Measurements from ENCODE around the gene NCOA5.
A peak's percentile ranks its signal among the peaks of the same experiment; 100 is the strongest.
"Not testable (repeated sequence)": the region's sequence is repeated elsewhere in the genome, so short reads cannot be mapped to it uniquely, and the experiment has no call there.

NCOA5 gene

GRCh38 chr20:46120136-46120535 is 30.4 kb upstream of the NCOA5 start:
- DNase-seq (ENCODE audit: low read depth in 2 of 2), result no peak

DNA sequence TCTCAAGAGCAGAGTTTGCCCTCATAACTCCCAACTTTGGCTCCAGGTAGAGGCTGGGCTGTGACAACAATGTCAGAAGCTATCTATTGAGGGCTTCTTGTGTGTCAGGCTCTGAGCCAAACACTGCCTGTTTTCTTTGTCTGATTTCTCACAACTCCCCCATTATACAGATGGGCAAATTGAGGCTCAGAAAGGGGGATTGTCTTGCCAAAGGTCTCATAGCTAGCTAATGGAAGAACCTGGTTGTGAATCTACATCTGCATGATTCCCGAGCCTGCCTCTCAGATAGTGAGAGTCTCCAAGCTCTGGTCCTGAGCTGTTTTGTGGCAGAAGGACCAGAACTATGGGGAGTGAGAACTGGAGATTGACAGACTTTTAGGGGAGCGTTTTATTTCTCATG is 29.8 kb upstream of the NCOA5 start:
- DNase-seq (ENCODE audit: low read depth in 2 of 2), result no peak

DNA sequence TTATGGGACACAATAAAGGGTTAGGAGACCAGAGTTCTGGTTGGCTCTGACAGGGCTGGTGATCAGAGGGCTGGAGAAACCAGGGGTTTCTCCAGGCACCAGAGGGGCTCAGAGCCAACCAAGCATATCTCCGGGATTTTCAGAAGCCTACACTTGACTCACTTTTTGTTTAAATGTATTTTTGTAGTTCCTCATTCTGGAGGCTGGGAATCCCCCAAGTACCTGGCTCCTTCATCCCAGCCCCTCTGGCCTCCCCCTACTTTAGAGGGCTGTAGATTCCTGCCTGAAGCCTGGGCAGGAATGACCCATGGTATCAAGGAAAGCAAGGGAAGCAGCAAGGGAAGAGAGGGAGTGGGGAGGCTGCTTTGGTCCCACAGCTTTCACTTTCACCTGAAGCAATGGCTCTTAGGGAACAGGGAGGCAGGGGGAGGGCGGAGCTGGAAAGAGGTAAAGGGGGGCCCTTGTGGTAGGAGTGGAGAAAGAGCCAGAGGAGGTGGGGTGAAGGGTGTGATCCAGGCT is 29.3 kb upstream of the NCOA5 start:
- no peak for DNase-seq (ENCODE audit: low read depth in 2 of 2)

- no peak for DNase-seq (ENCODE audit: low read depth in 2 of 2)
Measured at GRCh38 chr20:46118481-46119020, 28.8 kb upstream of the NCOA5 start.

- DNase-seq (ENCODE audit: low read depth in 2 of 2), result peak; percentile 37 to 39
Measured at GRCh38 chr20:46117704-46118467, 28.1 kb upstream of the NCOA5 start, which contains the start of gene CD40. Gene CD40 (plus strand): TSS chr20:46118314. CDS start chr20:46118344, 30 bp downstream.

DNA sequence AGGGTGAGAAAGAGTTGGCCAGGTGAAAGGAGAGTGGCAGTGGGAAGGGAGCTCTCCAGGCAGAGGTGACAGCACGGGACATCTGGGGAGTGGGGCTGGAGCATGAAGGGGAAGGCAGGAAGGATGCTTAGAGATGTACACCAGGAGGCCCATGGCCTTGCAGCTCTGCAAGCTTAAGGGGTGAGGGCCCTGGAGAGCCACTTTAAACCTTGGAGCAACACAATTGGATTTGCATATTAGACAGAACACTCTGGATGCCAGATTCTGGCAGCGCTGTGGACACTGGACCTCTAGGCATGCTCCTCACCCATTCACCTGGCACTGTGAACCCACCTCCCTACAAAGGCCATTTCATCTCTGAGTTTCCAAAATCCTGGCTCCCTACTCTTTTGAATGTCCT is 24.7 kb upstream of the NCOA5 start:
- no peak for DNase-seq (ENCODE audit: low read depth in 2 of 2)

- no peak for DNase-seq (ENCODE audit: low read depth in 2 of 2)
Measured at GRCh38 chr20:46113113-46113470, 23.3 kb upstream of the NCOA5 start.

- DNase-seq (ENCODE audit: low read depth in 2 of 2), result no peak
Measured at GRCh38 chr20:46112430-46113112, 22.8 kb upstream of the NCOA5 start.

GRCh38 chr20:46111836-46112212 is 22.1 kb upstream of the NCOA5 start:
- DNase-seq (ENCODE audit: low read depth in 2 of 2), result no peak

DNA sequence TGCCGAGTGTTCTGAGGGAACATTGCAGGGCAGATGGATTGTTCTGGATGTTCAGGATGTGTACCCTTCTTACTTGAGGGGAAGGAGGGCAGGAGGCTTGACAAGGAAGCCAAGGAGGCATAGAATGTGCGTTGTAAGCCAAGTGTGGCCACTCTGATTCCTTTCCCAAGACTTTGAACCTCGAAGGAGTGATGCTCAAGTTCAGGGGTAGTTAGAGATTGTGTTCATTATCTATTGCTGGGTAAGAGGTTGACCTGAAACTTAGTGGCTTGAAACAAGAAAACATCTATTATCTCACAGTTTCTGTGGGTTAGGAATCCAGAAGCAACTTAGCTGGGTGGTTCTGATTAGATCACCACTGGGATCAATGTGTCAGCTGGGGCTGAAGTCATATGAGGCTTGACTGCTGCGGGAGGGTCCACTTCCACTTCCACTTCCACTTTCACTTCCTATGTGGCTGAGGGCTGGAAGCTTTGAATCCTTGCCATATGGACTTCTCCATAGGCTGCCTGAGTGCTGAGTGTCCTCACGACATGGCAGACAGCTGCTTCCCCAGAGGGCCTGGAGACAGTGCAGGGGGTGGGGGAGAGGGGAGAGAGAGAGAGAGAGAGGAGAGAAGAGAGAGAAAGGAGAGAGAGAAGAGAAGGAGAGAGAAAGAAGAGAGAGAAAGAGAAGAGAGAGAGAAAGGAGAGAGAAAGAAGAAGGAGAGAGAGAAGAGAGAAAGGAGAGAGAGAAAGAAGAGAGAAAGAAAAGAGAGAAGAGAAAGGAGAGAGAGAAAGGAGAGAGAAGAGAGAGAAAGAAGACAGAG is 21.5 kb upstream of the NCOA5 start:
- DNase-seq (ENCODE audit: low read depth in 2 of 2), result no peak

DNA sequence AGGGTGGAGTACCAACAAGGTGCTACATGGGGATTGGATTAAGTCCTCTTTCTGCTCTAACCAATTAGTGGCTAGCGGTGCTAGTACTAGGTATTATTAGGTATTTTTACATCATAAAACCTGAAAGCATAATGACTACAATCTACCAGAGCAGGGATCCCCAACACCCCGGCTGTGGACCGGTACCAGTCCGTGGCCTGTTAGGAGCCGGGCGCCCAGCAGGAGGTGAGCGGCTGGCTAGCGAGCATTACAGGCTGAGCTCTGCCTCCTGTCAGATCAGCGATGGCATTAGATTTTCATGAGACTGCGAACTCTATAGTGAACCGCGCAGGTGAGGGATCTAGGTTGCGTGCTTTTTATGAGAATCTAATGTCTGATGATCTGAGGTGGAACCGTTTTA is 19.2 kb upstream of the NCOA5 start:
- no peak for DNase-seq (ENCODE audit: low read depth in 2 of 2)

DNA sequence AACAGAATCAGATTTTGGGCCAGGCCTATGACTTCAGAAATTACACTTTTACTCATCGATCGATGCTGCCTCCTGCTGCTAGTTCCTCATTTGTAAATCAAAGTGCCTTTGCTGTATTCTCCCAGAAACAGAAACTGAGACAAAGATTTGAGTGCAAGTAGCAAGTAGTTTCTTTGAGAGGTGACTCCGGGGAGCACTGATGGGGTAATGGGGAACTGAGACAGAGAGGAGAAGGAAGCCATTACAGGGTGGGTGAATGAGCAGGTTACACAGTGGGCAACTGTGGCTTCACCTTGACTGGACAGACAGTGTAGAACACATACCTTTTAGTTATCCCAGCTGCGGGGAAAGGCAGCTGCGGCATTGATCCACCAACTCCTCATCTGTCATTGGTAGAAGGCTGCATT is 18.7 kb upstream of the NCOA5 start:
- no peak for DNase-seq (ENCODE audit: low read depth in 2 of 2)

- no peak for DNase-seq (ENCODE audit: low read depth in 2 of 2)
Measured at GRCh38 chr20:46107061-46107460, 17.3 kb upstream of the NCOA5 start.

DNA sequence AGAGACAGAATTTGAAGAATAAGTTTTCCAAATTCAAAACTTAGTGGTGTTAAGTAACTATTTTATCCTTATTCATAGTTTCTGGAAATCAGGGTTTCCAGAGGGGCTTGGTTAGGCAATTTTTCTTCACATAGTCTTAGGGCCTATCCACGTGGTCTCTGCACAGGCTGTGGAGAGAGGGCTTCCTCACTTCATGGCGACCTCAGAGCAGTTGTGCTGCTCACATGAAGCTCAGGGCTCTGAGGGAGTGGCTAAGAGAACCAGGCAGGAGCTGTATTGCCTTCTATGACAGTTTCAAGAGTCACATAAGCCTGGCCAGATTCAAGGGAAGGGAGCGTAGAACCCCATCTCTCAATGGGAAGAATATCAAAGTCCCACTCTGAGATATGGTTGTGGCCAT is 14.5 kb upstream of the NCOA5 start:
- DNase-seq (ENCODE audit: low read depth in 2 of 2), result no peak

DNA sequence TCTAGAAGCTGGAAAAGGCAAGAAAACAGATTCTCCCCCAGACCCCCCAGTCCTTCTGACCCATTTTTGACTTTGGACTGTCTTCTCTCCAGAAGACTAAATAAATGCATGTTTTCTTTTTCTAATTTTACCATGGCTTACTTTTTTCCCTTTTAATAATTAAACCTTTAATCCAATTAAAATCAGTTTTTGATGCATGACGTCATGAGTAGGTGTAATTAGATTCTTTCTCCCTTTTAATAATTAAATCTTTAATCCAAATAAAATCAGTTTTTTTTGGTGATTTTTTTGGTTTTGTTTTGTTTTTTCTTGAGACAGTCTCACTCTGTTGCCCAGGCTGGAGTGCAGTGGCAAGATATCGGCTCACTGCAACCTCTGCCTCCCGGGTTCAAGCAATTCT is 13.2 kb upstream of the NCOA5 start:
- no peak for DNase-seq (ENCODE audit: low read depth in 2 of 2)

- DNase-seq (ENCODE audit: low read depth in 2 of 2), result no peak
Measured at GRCh38 chr20:46101957-46102356, 12.2 kb upstream of the NCOA5 start.

DNA sequence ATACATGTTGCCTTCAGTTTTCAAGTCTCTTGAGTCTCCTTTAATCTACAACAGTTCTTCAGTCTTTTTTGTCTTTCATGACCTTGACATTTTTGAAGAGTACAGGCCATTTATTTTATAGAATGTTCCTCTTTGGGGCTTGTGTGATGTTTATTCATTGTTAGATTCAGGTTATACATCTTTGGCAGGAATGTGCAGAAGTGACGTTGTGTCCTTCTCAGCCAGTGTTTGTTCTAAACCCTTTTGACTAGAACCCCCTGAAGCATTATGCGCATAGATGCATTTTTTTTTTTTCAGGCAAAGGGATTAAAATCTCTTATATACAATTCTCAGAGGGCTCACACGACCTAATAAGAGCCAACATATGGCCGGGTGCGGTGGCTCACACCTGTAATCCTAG is 11.2 kb upstream of the NCOA5 start:
- DNase-seq (ENCODE audit: low read depth in 2 of 2), result no peak

DNA sequence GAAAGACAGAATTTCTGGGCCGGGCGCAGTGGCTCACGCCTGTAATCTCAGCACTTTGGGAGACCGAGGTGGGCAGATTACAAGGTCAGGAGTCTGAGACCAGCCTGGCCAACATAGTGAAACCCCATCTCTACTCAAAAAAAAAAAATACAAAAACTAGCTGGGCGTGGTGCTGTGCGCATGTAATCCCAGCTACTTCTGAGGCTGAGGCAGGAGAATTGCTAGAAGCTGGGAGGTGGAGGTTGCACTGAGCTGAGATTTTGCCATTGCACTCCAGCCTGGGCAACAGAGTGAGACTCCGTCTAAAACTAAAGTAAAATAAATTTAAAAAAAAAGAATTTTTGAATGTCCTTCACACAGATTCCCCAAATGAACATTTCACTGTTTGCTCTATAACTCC is 10.7 kb upstream of the NCOA5 start:
- not testable (repeated sequence) for DNase-seq (ENCODE audit: low read depth in 2 of 2)

DNA sequence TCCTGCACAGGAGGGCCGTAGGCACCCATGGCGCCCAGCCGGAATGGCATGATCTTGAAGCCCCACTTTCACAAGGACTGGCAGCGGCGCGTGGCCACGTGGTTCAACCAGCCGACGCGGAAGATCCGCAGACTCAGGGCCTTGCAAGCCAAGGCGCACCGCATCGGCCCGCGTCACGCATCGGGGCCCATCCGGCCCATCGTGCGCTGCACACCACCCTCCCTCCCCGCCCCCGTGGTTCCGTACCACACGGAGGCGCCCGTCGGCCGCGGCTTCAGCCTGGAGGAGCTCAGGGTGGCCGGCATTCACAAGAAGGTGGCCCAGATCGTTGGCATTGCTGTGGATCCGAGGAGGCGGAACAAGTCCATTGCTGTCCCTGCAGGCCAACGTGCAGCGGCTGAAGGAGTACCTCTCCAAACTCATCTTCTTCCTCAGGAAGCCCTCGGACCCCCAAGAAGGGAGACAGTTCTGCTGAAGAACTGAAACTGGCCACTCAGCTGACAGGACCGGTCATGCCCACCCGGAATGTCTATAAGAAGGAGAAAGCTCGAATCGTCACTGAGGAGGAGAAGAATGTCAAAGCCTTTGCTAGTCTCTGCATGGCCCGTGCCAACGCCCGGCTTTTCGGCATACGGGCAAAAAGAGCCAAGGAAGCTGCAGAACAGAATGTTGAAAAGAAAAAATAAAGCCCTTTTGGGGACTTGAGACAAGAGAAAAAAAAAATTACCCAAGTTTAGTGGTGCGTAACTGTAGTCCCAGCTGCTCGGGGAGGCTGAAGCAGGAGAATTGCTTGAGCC is 9.9 kb upstream of the NCOA5 start:
- DNase-seq (ENCODE audit: low read depth in 2 of 2), result no peak

DNA sequence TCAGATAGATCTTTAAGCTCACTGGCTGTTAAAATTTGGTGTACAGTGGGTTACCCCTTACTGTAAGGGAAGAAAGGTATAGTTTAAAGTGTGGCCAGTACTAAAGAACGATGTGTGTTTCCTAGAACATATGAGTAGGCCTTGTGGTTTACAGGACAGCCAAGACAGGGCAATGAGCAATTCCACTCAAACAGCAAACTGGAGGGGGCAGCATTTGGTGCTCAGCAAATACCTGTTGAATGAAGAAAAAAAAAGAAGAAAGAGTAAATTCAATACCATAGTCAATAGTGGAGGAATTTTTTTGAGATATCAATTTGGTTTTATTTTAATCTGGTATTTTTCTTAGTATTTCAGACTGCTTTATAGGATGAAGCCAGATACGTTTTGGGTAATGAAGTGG is 3.8 kb upstream of the NCOA5 start:
- no peak for DNase-seq (ENCODE audit: low read depth in 2 of 2)

Data from activated CD8-positive, alpha-beta memory T cell treated with anti-CD3 and anti-CD28 coated beads for 4 hours (primary cell).